GM19328 (cell line): ENCODE measurements around the gene CHST11.

Source experiments
- ATAC-seq: cut with Tn5 transposase; IDR thresholded peaks from one replicate; pipeline ENCODE4 v1.9.1; 2021; ENCODE audit warnings: mild to moderate bottlenecking, moderate library complexity; ENCODE audit not compliant: unreplicated experiment

The CHST11 gene

GRCh38 chr12:104669851-104670337 lies 213.1 kb downstream of the CHST11 start:
- peak; percentile 45 for ATAC-seq

- ATAC-seq: no peak
Measured at GRCh38 chr12:104670439-104671408, 214.0 kb downstream of the CHST11 start.

- ATAC-seq: peak; percentile 50
Measured at GRCh38 chr12:104671409-104672095, 214.8 kb downstream of the CHST11 start.

GRCh38 chr12:104672096-104672445 lies 215.3 kb downstream of the CHST11 start:
- no peak for ATAC-seq

- no peak for ATAC-seq
Measured at GRCh38 chr12:104672501-104673265, 215.9 kb downstream of the CHST11 start.

GRCh38 chr12:104673294-104673693 lies 216.5 kb downstream of the CHST11 start:
- no peak for ATAC-seq

GRCh38 chr12:104673696-104674482 lies 217.1 kb downstream of the CHST11 start:
- ATAC-seq: no peak

- no peak for ATAC-seq
Measured at GRCh38 chr12:104676636-104677035, 219.9 kb downstream of the CHST11 start.

- ATAC-seq: no peak
Measured at GRCh38 chr12:104677441-104678089, 220.8 kb downstream of the CHST11 start.

- peak; percentile 42 for ATAC-seq
Measured at GRCh38 chr12:104680070-104680469, 223.3 kb downstream of the CHST11 start.

- ATAC-seq: no peak
Measured at GRCh38 chr12:104680491-104680890, 223.7 kb downstream of the CHST11 start.

GRCh38 chr12:104681012-104681690 lies 224.4 kb downstream of the CHST11 start:
- ATAC-seq: no peak

GRCh38 chr12:104682790-104683279 lies 226.1 kb downstream of the CHST11 start:
- ATAC-seq: no peak

GRCh38 chr12:104683831-104684503 lies 227.2 kb downstream of the CHST11 start:
- no peak for ATAC-seq

GRCh38 chr12:104684884-104685283 lies 228.1 kb downstream of the CHST11 start:
- ATAC-seq: no peak

- no peak for ATAC-seq
Measured at GRCh38 chr12:104685366-104685765, 228.6 kb downstream of the CHST11 start.

- no peak for ATAC-seq
Measured at GRCh38 chr12:104686196-104686595, 229.4 kb downstream of the CHST11 start.

- ATAC-seq: no peak
Measured at GRCh38 chr12:104687823-104688573, 231.2 kb downstream of the CHST11 start.
